GM21619 (cell line): ENCODE results near the gene MROH2B.
"Not testable (repeated sequence)": the region's sequence is repeated elsewhere in the genome, so short reads cannot be mapped to it uniquely, and the experiment has no call there.

Experiments used
- ATAC-seq: cut with Tn5 transposase; IDR thresholded peaks from one replicate; pipeline ENCODE4 v1.9.1; 2021; ENCODE audit not compliant: unreplicated experiment

MROH2B gene

GRCh38 chr5:41032973-41033372 is 38.2 kb downstream of the MROH2B start:
- no peak for ATAC-seq

- ATAC-seq = not testable (repeated sequence)
Measured at GRCh38 chr5:41022600-41022999, 48.5 kb downstream of the MROH2B start.

- ATAC-seq = no peak
Measured at GRCh38 chr5:41012318-41012717, 58.8 kb downstream of the MROH2B start.

- ATAC-seq = no peak
Measured at GRCh38 chr5:41010572-41010971, 60.6 kb downstream of the MROH2B start.

GRCh38 chr5:41009232-41009631 is 61.9 kb downstream of the MROH2B start:
- ATAC-seq = no peak

- no peak for ATAC-seq
Measured at GRCh38 chr5:41004931-41005330, 66.2 kb downstream of the MROH2B start.

- no peak for ATAC-seq
Measured at GRCh38 chr5:41003670-41004376, 67.3 kb downstream of the MROH2B start.

GRCh38 chr5:40999966-41000365 is 71.2 kb downstream of the MROH2B start:
- ATAC-seq = no peak

GRCh38 chr5:40999142-40999541 is 72.0 kb downstream of the MROH2B start:
- ATAC-seq = no peak

GRCh38 chr5:40995801-40996586 is 75.1 kb downstream of the MROH2B start:
- no peak for ATAC-seq

- ATAC-seq = no peak
Measured at GRCh38 chr5:40991981-40992559, 79.1 kb downstream of the MROH2B start.

- ATAC-seq = no peak
Measured at GRCh38 chr5:40991168-40991980, 79.8 kb downstream of the MROH2B start.

- no peak for ATAC-seq
Measured at GRCh38 chr5:40988746-40989510, 82.2 kb downstream of the MROH2B start.

GRCh38 chr5:40987349-40987748 is 83.8 kb downstream of the MROH2B start:
- ATAC-seq = no peak

GRCh38 chr5:40986666-40987065 is 84.5 kb downstream of the MROH2B start:
- no peak for ATAC-seq

- ATAC-seq = no peak
Measured at GRCh38 chr5:40985501-40985900, 85.6 kb downstream of the MROH2B start.

- no peak for ATAC-seq
Measured at GRCh38 chr5:40984884-40985283, 86.3 kb downstream of the MROH2B start.

- no peak for ATAC-seq
Measured at GRCh38 chr5:40983781-40984180, 87.4 kb downstream of the MROH2B start.

GRCh38 chr5:40981420-40981819 is 89.7 kb downstream of the MROH2B start:
- no peak for ATAC-seq

- no peak for ATAC-seq
Measured at GRCh38 chr5:40976836-40977235, 94.3 kb downstream of the MROH2B start.
